ENCODE measurements around the gene NRIP2. TPM values are rescaled to one million over a fixed set of nuclear protein-coding genes. Genes with fewer than 3 reads are reported as not detected.

Gene NRIP2
- total RNA-seq, 3 donors from 2014 or later: 0.64 to 2.2 (median 0.96) TPM

DNA sequence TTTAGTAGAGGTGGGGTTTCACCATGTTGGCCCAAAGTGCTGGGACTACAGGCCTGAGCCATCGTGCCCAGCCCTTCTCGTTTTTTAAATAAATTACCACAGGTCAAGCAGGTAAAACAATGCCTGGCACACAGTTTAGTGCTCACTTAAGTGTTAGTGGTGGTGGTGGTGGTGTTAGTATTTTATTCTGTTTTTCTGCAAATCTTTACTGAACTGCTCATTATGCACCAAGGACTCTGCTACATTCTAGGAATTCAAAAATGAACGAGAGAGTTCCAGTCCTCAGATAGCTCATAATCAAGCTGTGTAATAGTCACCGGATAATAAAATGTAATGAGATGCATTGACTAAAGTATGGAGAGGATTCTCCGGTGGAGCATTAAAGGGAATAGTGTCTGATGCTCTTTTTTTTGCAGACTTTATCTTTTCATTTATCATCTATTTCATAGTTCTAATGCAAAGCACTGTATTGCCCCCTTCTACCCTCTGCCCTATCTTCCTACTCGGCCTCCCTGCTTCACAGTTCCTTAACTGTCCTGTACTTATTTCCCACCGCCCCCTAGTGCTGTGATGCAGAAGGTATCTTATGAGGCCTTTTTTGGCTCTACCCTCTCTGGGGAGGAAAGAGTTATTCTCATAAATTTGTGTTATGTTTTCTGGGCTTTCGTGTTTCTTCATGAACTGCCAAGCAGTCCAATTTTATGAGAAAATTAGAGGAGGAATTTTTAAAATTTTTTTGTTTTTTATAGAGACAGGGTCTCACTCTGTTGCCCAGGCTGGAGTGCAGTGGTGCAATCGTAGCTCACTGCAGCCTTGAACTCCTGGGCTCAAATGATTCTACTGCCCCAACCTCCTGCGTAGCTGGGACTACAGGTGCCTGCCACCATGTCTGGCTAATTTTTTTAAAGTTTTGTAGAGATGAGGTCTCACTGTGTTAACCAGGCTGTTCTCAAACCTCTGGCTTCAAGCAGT lies 21.3 kb downstream of the NRIP2 start:
- DNase-seq (peak in 1 of 3 donors; percentile 74), ATAC-seq (peak; percentile 42)
- H3K4me1 ChIP-seq (ENCODE audit: low read depth): peaks cover 16% of the 10 kb centered on the region
- intact Hi-C loops (cut with DNase I, micrococcal nuclease): no loop called here
- no peaks in the 10 kb centered on the region for H3K9me3 ChIP-seq
- peaks cover 4% of the 10 kb centered on the region for H3K36me3 ChIP-seq (ENCODE audit: low read depth)
- TF ChIP-seq, protein P1, sequence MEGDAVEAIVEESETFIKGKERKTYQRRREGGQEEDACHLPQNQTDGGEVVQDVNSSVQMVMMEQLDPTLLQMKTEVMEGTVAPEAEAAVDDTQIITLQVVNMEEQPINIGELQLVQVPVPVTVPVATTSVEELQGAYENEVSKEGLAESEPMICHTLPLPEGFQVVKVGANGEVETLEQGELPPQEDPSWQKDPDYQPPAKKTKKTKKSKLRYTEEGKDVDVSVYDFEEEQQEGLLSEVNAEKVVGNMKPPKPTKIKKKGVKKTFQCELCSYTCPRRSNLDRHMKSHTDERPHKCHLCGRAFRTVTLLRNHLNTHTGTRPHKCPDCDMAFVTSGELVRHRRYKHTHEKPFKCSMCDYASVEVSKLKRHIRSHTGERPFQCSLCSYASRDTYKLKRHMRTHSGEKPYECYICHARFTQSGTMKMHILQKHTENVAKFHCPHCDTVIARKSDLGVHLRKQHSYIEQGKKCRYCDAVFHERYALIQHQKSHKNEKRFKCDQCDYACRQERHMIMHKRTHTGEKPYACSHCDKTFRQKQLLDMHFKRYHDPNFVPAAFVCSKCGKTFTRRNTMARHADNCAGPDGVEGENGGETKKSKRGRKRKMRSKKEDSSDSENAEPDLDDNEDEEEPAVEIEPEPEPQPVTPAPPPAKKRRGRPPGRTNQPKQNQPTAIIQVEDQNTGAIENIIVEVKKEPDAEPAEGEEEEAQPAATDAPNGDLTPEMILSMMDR (IDR thresholded peaks at IDR 0.05): no peak
- peak overlapping the region; percentile 40 for H3K4me3 ChIP-seq

DNA sequence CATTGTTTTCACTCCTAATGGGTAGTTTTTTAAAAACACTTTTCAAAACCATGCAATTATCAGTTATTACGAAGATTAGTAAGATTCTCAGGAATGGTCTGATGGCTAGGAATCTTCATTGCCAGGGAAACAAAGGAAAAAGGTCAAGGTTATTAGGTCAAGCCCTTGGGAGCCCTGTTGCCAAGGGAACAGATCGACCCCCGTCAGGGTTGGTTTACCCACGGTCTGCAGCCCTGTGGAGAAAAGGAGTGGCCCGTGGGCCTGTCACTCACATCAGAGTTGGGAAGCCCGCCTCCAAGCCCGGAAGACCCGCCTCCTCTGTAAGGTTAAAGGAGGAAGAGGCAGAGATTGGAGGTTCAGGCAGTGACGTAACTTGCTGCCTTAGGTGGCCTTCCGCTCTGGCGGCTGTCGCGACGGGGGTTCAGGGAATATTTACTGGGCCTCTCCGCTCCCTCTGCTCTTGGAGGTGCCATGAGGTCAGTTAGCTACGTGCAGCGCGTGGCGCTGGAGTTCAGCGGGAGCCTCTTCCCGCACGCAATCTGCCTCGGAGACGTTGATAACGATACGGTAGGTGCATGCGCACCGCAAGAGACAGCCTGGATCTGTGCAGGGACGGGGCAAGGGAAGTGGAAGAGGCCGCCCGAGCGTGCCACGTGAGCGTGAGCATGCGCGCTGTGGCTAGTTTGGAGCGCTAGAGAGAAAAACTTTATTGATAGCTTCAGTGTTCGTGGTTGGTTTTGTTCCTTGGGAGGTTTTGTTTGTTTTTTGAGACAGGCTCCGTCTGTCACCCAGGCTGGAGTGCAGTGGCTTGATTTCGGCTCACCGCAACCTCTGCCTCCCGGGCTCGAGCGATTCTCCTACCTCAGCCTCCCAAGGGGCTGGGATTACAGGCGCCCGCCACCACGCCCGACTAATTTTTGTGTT lies 22.3 kb downstream of the NRIP2 start, which contains the start of gene ITFG2:
Gene ITFG2 (plus strand): TSS at position 379 of the 924 bp plus-strand sequence. CDS start 93 bp downstream, at position 472.
- intact Hi-C loops (cut with DNase I, micrococcal nuclease): no loop called here
- Histone ChIP-seq H3K4me1 (ENCODE audit: low read depth) (peaks cover 16% of the 10 kb centered on the region), H3K4me3 (peak within 1 kb of the TSS; percentile 40), H3K36me3 (ENCODE audit: low read depth) (no peaks in the 10 kb centered on the region), H3K9me3 (no peaks in the 10 kb centered on the region)
- TF ChIP-seq, protein P1 (IDR thresholded peaks at IDR 0.05): no peak
- ATAC-seq (peak; percentile 98), DNase-seq (peak; percentile 97 to 99 (median 99))

DNA sequence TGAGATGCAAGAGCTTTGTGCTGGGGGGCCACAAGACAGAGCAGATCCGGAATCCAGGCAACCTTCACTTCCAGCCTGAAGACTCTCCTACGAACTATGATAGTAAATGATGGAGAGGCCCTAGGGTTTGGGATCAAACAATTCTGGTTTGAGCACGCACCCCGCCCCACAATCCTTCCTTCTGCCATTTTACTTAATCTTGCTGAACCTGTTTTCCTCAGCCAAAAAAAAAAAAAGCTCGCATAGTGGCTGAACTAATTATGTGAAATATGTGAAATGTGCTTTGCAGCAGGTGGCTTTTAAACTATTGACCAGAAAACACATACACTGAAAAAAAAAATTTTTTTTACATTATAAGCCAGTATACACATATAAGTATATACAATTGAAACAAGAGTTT lies 23.0 kb downstream of the NRIP2 start:
- Histone ChIP-seq H3K4me3 (peak overlapping the region; percentile 40), H3K9me3 (no peaks in the 10 kb centered on the region), H3K36me3 (ENCODE audit: low read depth) (no peaks in the 10 kb centered on the region), H3K4me1 (ENCODE audit: low read depth) (peaks cover 16% of the 10 kb centered on the region)
- DNase-seq (peak in 1 of 3 donors; percentile 27), ATAC-seq (no peak)
- intact Hi-C loops (cut with DNase I, micrococcal nuclease): no loop called here
- TF ChIP-seq, protein P1 (IDR thresholded peaks at IDR 0.05): no peak

DNA sequence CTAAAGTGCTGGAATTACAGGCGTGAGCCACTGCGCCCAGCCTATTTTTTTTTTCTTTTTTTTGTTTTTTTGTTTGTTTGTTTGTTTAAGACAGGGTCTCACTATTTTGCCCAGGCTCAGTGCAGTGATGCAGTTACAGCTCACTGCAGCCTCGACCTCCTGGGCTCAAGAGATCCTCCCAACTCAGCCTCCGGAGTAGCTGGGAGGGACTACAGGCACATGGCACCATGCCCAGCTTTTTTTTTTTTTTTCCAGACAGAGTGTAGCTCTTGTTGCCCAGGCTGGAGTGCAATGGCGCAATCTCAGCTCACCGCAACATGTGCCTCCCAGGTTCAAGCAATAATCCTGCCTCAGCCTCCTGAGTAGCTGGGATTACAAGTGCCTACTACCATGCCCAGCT lies 28.1 kb downstream of the NRIP2 start:
- Histone ChIP-seq H3K4me1 (ENCODE audit: low read depth) (peaks cover under 1% of the 10 kb centered on the region), H3K9me3 (no peaks in the 10 kb centered on the region), H3K36me3 (ENCODE audit: low read depth) (peaks cover 6% of the 10 kb centered on the region), H3K4me3 (no peak overlapping the region)
- no peak for DNase-seq
- no peak for ATAC-seq
- TF ChIP-seq, protein P1 (IDR thresholded peaks at IDR 0.05): no peak
- intact Hi-C loops (cut with DNase I, micrococcal nuclease): no loop called here

DNA sequence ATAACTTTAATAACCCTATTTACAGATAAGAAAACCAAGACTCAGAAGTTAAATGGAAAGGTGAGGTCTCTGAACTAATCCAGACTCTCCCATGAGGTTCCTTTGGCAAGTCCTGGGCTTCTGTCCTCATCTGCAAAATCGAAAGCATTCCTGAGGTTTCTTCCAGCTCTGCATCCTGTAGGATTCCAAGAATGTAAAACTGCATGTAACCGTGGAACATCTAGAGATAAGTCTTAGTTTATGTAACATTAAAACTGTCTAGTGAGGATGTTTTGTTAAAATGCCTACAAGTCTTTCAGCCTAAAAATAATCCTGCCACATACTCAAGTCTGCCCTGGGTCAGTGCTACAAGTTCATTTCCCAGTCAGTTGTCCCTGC lies 29.7 kb downstream of the NRIP2 start:
- TF ChIP-seq, protein P1 (IDR thresholded peaks at IDR 0.05): no peak
- H3K4me3 ChIP-seq: no peak overlapping the region
- intact Hi-C loops (cut with DNase I, micrococcal nuclease): no loop called here
- DNase-seq: no peak
- ATAC-seq: no peak
- H3K4me1 ChIP-seq (ENCODE audit: low read depth): no peaks in the 10 kb centered on the region
- H3K36me3 ChIP-seq (ENCODE audit: low read depth): peaks cover 6% of the 10 kb centered on the region
- H3K9me3 ChIP-seq: no peaks in the 10 kb centered on the region

Measured in mucosa of descending colon (tissue), 3 donors.